PC-9 (cell line): ENCODE measurements around the gene PLCL2. TPM values are rescaled to one million over a fixed set of nuclear protein-coding genes. Genes with fewer than 3 reads are reported as not detected.

Experiments used
- BruUV-seq: library from RNA; stranded (reverse); fragments of 400-500 nt; replicated peaks from 2 replicates; lab custom pipeline; 2021; lab: Mats Ljungman, UMichigan
- CTCF ChIA-PET: fragments of 300-600 bp; sonication (Branson Sonifier 250); formaldehyde crosslinking; loops from one replicate; lab custom pipeline; 2022; ENCODE audit warnings: antibody characterized with exemption; lab: Charles Lee
- POLR2A ChIA-PET: fragments of 300-600 bp; sonication (Branson Sonifier 250); formaldehyde crosslinking; loops from one replicate; lab custom pipeline; 2022; ENCODE audit warnings: antibody characterized with exemption; ENCODE audit not compliant: unreplicated experiment; lab: Charles Lee
- DNase-seq, 2 experiments: peaks; one replicate each; pipeline versions ENCODE4 v3.0.0 to v3.0.0-alpha.2; 2015 to 2022; ENCODE audit warnings: mixed read lengths in 1 of 2
- H2AFZ ChIP-seq: fragments of 200-600 bp; sonication (generic); 2 replicates; pipeline ENCODE4 v1.8.1; 2017; ENCODE audit warnings: antibody characterized with exemption
- H3F3A ChIP-seq: fragments of 200-600 bp; sonication (generic); 2 replicates; pipeline ENCODE4 v1.8.1; 2017; ENCODE audit warnings: antibody characterized with exemption, mild to moderate bottlenecking, low read depth; ENCODE audit not compliant: insufficient read depth
- H3K27ac ChIP-seq: fragments of 200-600 bp; sonication (generic); 2 replicates; pipeline ENCODE4 v1.6.1; 2016; ENCODE audit warnings: mixed run types
- H3K27me3 ChIP-seq: fragments of 200-600 bp; sonication (generic); 2 replicates; pipeline ENCODE4 v1.6.1; 2016; ENCODE audit warnings: low read depth, mixed run types; ENCODE audit not compliant: insufficient read depth
- H3K36me3 ChIP-seq: fragments of 200-600 bp; sonication (generic); 2 replicates; pipeline ENCODE4 v1.6.1; 2016; ENCODE audit warnings: low read depth, mixed run types
- H3K4me1 ChIP-seq: fragments of 200-600 bp; sonication (generic); replicated peaks from 2 replicates; pipeline ENCODE4 v1.6.1; 2016; ENCODE audit warnings: mixed run types; ENCODE audit not compliant: insufficient read depth
- H3K4me2 ChIP-seq: fragments of 200-600 bp; sonication (generic); 2 replicates; pipeline ENCODE4 v1.6.1; 2017; ENCODE audit warnings: mixed run types
- H3K4me3 ChIP-seq: fragments of 200-600 bp; sonication (generic); 2 replicates; pipeline ENCODE4 v1.6.1; 2016; ENCODE audit warnings: mixed run types
- H3K79me2 ChIP-seq: fragments of 200-600 bp; sonication (generic); 2 replicates; pipeline ENCODE4 v1.6.1; 2017; ENCODE audit warnings: low read depth, mixed run types
- H3K9me2 ChIP-seq: fragments of 200-600 bp; sonication (generic); 2 replicates; pipeline ENCODE4 v1.8.1; 2017; ENCODE audit warnings: mild to moderate bottlenecking; ENCODE audit not compliant: insufficient read depth
- H3K9me3 ChIP-seq: fragments of 200-600 bp; sonication (generic); 2 replicates; pipeline ENCODE4 v1.8.1; 2016; ENCODE audit warnings: low read depth; ENCODE audit not compliant: insufficient read depth
- H4K20me1 ChIP-seq: fragments of 200-600 bp; sonication (generic); 2 replicates; pipeline ENCODE4 v1.8.1; 2017; ENCODE audit not compliant: insufficient read depth
- CTCF ChIP-seq: fragments of 200-600 bp; sonication (generic); conservative IDR thresholded peaks from 2 replicates; pipeline ENCODE4 v1.6.1; 2017; ENCODE audit warnings: mixed run types, antibody characterized with exemption, mild to moderate bottlenecking, moderate library complexity
- EZH2 ChIP-seq: fragments of 200-600 bp; sonication (generic); IDR thresholded peaks from 2 replicates; pipeline ENCODE4 v1.8.0; 2017; ENCODE audit warnings: antibody characterized with exemption, low read depth
- intact Hi-C: fragments of 100-400 bp; cut with micrococcal nuclease; formaldehyde crosslinking; loops from one replicate; pipeline ENCODE4 v1.10.0; 2022; ENCODE audit not compliant: unreplicated experiment
- total RNA-seq: library from RNA; stranded (reverse); gene quantifications from 2 replicates; pipeline ENCODE4 v1.2.3, GENCODE V29; 2021

Gene PLCL2
- total RNA-seq, 1 experiment from 2014 or later = 4.6 TPM

GRCh38 chr3:17087509-17087908, 202.8 kb downstream of the PLCL2 start:
- no peaks in the 10 kb centered on the region for H3K36me3 ChIP-seq
- ChIA-PET CTCF (no interaction called here), POLR2A (no interaction called here)
- TF ChIP-seq EZH2 (no peak), CTCF (no peak)
- no peak overlapping the region for H3K4me3 ChIP-seq
- H3K9me2 ChIP-seq = no peaks in the 10 kb centered on the region; the same call in 1 of the 2 replicates
- no peaks in the 10 kb centered on the region for H4K20me1 ChIP-seq
- H3F3A ChIP-seq = no peaks in the 10 kb centered on the region
- intact Hi-C loops = no loop called here
- H3K9me3 ChIP-seq = no peaks in the 10 kb centered on the region
- BruUV-seq = no TSS peak
- H3K4me1 ChIP-seq = no peaks in the 10 kb centered on the region
- H3K27me3 ChIP-seq = no peaks in the 10 kb centered on the region
- no peak overlapping the region for H3K27ac ChIP-seq
- H3K79me2 ChIP-seq = no peaks in the 10 kb centered on the region
- no peak overlapping the region for H2AFZ ChIP-seq
- H3K4me2 ChIP-seq = no peak overlapping the region
- no peak for DNase-seq

GRCh38 chr3:17088017-17088416, 203.3 kb downstream of the PLCL2 start:
- TF ChIP-seq EZH2 (no peak), CTCF (no peak)
- no peaks in the 10 kb centered on the region for H3K9me3 ChIP-seq
- CTCF ChIA-PET = no interaction called here

DNA sequence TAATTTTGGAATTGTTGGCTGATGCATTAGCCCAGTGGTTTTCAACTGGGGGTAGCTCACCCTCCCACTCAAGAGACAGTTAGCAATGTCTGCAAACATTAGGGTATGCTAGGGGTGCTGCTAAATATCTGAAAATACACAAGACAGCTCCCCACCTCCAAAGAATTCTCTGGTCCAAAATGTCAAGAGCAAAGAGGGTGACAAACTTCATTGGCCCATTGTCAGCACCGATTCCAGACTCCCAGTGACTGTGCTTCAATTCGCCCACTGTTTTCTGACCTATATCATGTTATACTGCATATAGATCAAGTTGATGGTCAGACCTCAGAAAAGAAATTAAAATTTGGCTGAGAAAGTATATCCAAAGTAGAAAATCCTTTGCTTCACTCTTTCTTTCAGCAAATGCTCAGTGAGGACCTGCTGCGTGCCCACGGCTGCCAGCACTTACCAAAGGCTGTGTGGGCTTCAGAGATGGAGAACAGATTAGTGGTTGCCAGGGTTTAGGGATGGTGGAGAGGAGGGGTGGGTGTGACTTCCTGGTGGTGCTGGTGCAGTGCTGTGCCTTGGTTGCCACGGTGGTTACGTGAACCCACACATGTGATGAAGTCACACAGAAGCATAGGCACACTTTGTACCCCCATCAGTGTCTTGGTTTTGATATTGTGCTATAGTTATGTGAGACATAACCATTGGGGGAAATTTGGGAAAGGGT, 204.0 kb downstream of the PLCL2 start:
- Histone ChIP-seq H3K9me2 (no peaks in the 10 kb centered on the region; the same call in 1 of the 2 replicates), H3F3A (no peaks in the 10 kb centered on the region), H3K27me3 (no peaks in the 10 kb centered on the region), H3K9me3 (no peaks in the 10 kb centered on the region), H3K4me3 (no peak overlapping the region), H3K27ac (no peak overlapping the region), H4K20me1 (no peaks in the 10 kb centered on the region), H3K4me2 (no peak overlapping the region), H3K79me2 (no peaks in the 10 kb centered on the region), H2AFZ (no peak overlapping the region), H3K36me3 (no peaks in the 10 kb centered on the region), H3K4me1 (no peaks in the 10 kb centered on the region)
- TF ChIP-seq EZH2 (no peak), CTCF (no peak)
- POLR2A ChIA-PET = no interaction called here
- no TSS peak for BruUV-seq
- CTCF ChIA-PET = no interaction called here
- DNase-seq = no peak
- intact Hi-C loops = no loop called here

More at GRCh38 chr3:17088017-17088416, 203.3 kb downstream of the PLCL2 start:
- BruUV-seq = no TSS peak
- Histone ChIP-seq H3K4me1 (no peaks in the 10 kb centered on the region), H3K4me2 (no peak overlapping the region), H3K36me3 (no peaks in the 10 kb centered on the region), H2AFZ (no peak overlapping the region), H3K27me3 (no peaks in the 10 kb centered on the region), H3F3A (no peaks in the 10 kb centered on the region), H3K9me2 (no peaks in the 10 kb centered on the region; the same call in 1 of the 2 replicates), H3K4me3 (no peak overlapping the region), H3K79me2 (no peaks in the 10 kb centered on the region), H4K20me1 (no peaks in the 10 kb centered on the region), H3K27ac (no peak overlapping the region)
- intact Hi-C loops = no loop called here
- POLR2A ChIA-PET = no interaction called here
- no peak for DNase-seq
